Prostate gland (tissue), 2 donors: Measurements from ENCODE around the gene SLC25A23.

Source experiments
- CTCF ChIP-seq, 4 experiments: fragments of 200-600 bp in 2 of 4; fragments of 450-650 bp in 2 of 4; sonication (generic) in 2 of 4; IDR thresholded peaks; 1 replicate in 3 of 4; 2 replicates in 1 of 4; pipeline ENCODE4 v1.5.1; 2016 to 2019; ENCODE audit warnings: antibody characterized with exemption in 4 of 4, mild to moderate bottlenecking in 2 of 4, moderate library complexity in 2 of 4
- POLR2A ChIP-seq: fragments of 450-650 bp; IDR thresholded peaks from one replicate; pipeline ENCODE4 v1.6.1; 2016; ENCODE audit warnings: antibody characterized with exemption, mild to moderate bottlenecking
- POLR2AphosphoS5 ChIP-seq: sonication (generic); formaldehyde crosslinking; IDR thresholded peaks from one replicate; pipeline ENCODE4 v1.6.1; 2017; ENCODE audit warnings: antibody characterized with exemption

- TF ChIP-seq CTCF (IDR thresholded peaks at IDR 0.05) (no peak), POLR2AphosphoS5 (no peak), POLR2A (no peak)
Observed at GRCh38 chr19:6495947-6496346, 36.4 kb upstream of the SLC25A23 start.
